ENCODE results near the gene LAPTM5. TPM values are rescaled to one million over a fixed set of nuclear protein-coding genes. Genes with fewer than 3 reads are reported as not detected.
A peak's percentile ranks its signal among the peaks of the same experiment; 100 is the strongest.

Gene LAPTM5
- total RNA-seq, 1 donor from 2014 or later, result not detected

DNA sequence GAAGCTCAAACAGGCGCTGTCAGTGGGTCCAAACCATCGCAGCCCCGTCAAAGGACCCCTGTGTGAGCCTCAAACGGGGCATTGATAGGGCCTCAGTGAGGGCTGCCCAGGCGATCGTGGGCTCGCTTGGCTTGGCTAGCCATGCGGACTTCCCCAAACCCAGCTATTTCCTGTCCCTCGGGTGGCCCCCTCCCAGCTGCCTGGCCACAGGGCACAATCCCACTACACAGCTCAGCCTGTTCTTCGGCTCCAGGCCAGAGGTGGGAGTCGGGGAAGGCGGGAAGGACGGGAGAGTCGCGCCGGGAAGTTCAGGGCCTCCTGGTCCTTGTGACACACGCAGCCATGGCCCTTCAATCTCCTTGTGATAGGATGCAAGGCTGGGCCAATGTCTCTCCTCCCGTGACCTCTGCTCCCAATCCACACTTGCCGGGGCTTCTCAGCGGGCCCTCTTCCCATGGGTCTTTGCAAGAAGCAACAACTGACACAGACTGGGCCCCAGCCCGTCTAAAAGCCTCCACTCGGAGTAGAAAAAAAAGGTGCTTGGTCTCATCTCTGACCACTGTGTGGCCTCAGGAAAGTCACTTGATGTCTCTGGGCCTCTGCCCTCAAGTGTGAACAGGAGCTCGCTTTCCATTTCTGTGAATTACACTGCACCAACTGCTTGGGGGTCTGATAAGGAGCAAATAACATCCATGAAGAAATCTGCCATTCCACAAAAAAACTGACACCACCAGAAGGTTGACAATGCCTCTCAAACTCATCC is 27.0 kb downstream of the LAPTM5 start:
- Mint-ChIP-seq H3K9me3 (no peaks in the 10 kb centered on the region), H3K4me3 (no peak overlapping the region), H3K4me1 (peaks cover 48% of the 10 kb centered on the region), H3K27ac (peak overlapping the region; percentile 24), H3K27me3 (ENCODE audit: insufficient read depth, low read depth) (peaks cover 7% of the 10 kb centered on the region), H3K36me3 (no peaks in the 10 kb centered on the region)
- no peak overlapping the region for H2AFZ ChIP-seq (replicated peaks)
- no peak overlapping the region for H3K4me2 ChIP-seq
- H3K4me3 ChIP-seq, result no peak overlapping the region
- no peaks in the 10 kb centered on the region for H4K20me1 ChIP-seq (ENCODE audit: low read depth)
- DNase-seq (ENCODE audit: low spot score), result no peak
- no peak overlapping the region for H3K27ac ChIP-seq
- H3K79me2 ChIP-seq (ENCODE audit: low read depth), result no peaks in the 10 kb centered on the region
- no peak for TF ChIP-seq EZH2 (IDR thresholded peaks at IDR 0.05)
- TF ChIP-seq, protein P1, sequence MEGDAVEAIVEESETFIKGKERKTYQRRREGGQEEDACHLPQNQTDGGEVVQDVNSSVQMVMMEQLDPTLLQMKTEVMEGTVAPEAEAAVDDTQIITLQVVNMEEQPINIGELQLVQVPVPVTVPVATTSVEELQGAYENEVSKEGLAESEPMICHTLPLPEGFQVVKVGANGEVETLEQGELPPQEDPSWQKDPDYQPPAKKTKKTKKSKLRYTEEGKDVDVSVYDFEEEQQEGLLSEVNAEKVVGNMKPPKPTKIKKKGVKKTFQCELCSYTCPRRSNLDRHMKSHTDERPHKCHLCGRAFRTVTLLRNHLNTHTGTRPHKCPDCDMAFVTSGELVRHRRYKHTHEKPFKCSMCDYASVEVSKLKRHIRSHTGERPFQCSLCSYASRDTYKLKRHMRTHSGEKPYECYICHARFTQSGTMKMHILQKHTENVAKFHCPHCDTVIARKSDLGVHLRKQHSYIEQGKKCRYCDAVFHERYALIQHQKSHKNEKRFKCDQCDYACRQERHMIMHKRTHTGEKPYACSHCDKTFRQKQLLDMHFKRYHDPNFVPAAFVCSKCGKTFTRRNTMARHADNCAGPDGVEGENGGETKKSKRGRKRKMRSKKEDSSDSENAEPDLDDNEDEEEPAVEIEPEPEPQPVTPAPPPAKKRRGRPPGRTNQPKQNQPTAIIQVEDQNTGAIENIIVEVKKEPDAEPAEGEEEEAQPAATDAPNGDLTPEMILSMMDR (IDR thresholded peaks at IDR 0.05), result no peak
- TF ChIP-seq EZH2phosphoT487 (IDR thresholded peaks at IDR 0.05), result no peak
- H3K4me1 ChIP-seq, result peaks cover 18% of the 10 kb centered on the region
- no peaks in the 10 kb centered on the region for H3K36me3 ChIP-seq
- H3F3A ChIP-seq (ENCODE audit: low read depth), result no peaks in the 10 kb centered on the region
- no peaks in the 10 kb centered on the region for H3K9me3 ChIP-seq (ENCODE audit: low read depth)
- H3K27me3 ChIP-seq, result no peaks in the 10 kb centered on the region
- H3K9ac ChIP-seq, result no peak overlapping the region

GRCh38 chr1:30729901-30730300 is 27.7 kb downstream of the LAPTM5 start:
- no peaks in the 10 kb centered on the region for H3K9me3 Mint-ChIP-seq
- no peaks in the 10 kb centered on the region for H3K36me3 Mint-ChIP-seq
- Histone ChIP-seq H3K27me3 (no peaks in the 10 kb centered on the region), H3K36me3 (no peaks in the 10 kb centered on the region), H3K9me3 (ENCODE audit: low read depth) (no peaks in the 10 kb centered on the region), H4K20me1 (ENCODE audit: low read depth) (no peaks in the 10 kb centered on the region), H3K4me1 (peaks cover 18% of the 10 kb centered on the region), H3F3A (ENCODE audit: low read depth) (no peaks in the 10 kb centered on the region), H3K79me2 (ENCODE audit: low read depth) (no peaks in the 10 kb centered on the region), H3K4me3 (no peak overlapping the region), H3K9ac (no peak overlapping the region), H2AFZ (replicated peaks) (no peak overlapping the region), H3K4me2 (no peak overlapping the region), H3K27ac (no peak overlapping the region)
- H3K4me1 Mint-ChIP-seq, result peaks cover 51% of the 10 kb centered on the region
- peaks cover 12% of the 10 kb centered on the region for H3K27me3 Mint-ChIP-seq (ENCODE audit: insufficient read depth, low read depth)
- H3K27ac Mint-ChIP-seq, result no peak overlapping the region
- H3K4me3 Mint-ChIP-seq, result no peak overlapping the region
- no peak for DNase-seq (ENCODE audit: low spot score)
- no peak for TF ChIP-seq EZH2phosphoT487 (IDR thresholded peaks at IDR 0.05)
- TF ChIP-seq, protein P1 (IDR thresholded peaks at IDR 0.05), result no peak
- no peak for TF ChIP-seq EZH2 (IDR thresholded peaks at IDR 0.05)

DNA sequence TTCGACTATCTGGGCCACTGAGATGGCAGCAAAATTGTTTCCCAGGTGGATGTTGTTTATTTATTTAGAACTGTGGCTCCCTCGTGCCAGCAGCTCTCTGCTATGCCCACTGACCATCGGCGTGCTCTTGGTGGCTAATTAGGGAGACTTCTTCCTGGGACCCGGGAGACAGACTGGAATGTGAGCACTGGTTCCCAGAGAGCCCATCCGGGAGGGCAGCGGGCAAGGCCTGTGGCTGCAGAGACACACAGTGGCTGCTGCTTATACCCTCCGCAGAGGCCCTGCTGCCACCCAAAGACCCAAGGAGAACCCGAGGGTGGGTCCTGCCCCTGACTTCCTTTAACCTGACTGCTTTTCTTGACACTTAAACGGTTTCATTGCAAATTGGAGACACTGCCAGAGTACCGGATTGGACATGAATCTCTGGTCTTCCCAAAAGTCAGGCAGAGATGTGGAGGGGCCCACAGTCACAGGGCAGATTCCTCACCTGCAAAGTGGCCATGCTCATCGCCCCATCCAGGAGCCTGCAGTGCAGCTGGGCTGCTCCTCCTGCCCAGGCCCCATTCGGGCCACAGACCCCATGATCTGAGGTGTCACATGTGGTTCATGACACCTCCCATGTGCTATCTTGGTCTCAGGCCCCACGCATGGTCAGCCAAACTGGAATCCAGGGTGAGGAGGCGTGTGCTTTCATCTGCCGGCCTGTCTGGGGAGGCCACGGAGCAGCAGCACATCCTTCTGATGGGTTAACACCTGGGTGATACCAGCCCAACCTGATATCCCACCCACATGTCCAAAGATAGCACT is 28.5 kb downstream of the LAPTM5 start:
- DNase-seq (ENCODE audit: low spot score), result no peak
- no peaks in the 10 kb centered on the region for H3K9me3 ChIP-seq (ENCODE audit: low read depth)
- H3K27ac ChIP-seq, result no peak overlapping the region
- H2AFZ ChIP-seq (replicated peaks), result no peak overlapping the region
- Mint-ChIP-seq H3K27me3 (ENCODE audit: insufficient read depth, low read depth) (peaks cover 16% of the 10 kb centered on the region), H3K36me3 (no peaks in the 10 kb centered on the region), H3K4me3 (no peak overlapping the region), H3K9me3 (no peaks in the 10 kb centered on the region), H3K27ac (peak overlapping the region; percentile 42), H3K4me1 (peaks cover 51% of the 10 kb centered on the region)
- H3K4me1 ChIP-seq, result peaks cover 18% of the 10 kb centered on the region
- no peaks in the 10 kb centered on the region for H3F3A ChIP-seq (ENCODE audit: low read depth)
- TF ChIP-seq EZH2 (IDR thresholded peaks at IDR 0.05) (no peak), EZH2phosphoT487 (IDR thresholded peaks at IDR 0.05) (no peak)
- TF ChIP-seq, protein P1 (IDR thresholded peaks at IDR 0.05), result no peak
- no peaks in the 10 kb centered on the region for H3K36me3 ChIP-seq
- no peak overlapping the region for H3K4me2 ChIP-seq
- H4K20me1 ChIP-seq (ENCODE audit: low read depth), result no peaks in the 10 kb centered on the region
- H3K27me3 ChIP-seq, result no peaks in the 10 kb centered on the region
- H3K9ac ChIP-seq, result no peak overlapping the region
- no peaks in the 10 kb centered on the region for H3K79me2 ChIP-seq (ENCODE audit: low read depth)
- no peak overlapping the region for H3K4me3 ChIP-seq

Data from neural progenitor cell (in vitro differentiated cells).